ENCODE data around the gene PAPPA2.

GRCh38 chr1:176877557-176877956 lies 414.6 kb downstream of the PAPPA2 start:
- no peak for TF ChIP-seq CTCF (conservative IDR thresholded peaks at IDR 0.05; ENCODE audit: low read length)
- TF ChIP-seq EZH2phosphoT487 (IDR thresholded peaks at IDR 0.05; ENCODE audit: borderline replicate concordance, low read depth, low read length): no peak

Data from OCI-LY7 (cell line).